AG04449 (cell line): Measurements from ENCODE around the gene SEMA6C.

ENCODE experiments used
- CTCF ChIA-PET: fragments of 350-600 bp; formaldehyde crosslinking; extraction: SDS; loops from one replicate; lab custom pipeline; 2021; ENCODE audit warnings: antibody characterized with exemption; lab: Yijun Ruan, JAX
- POLR2A ChIA-PET: fragments of 400-600, 350-600 bp; formaldehyde crosslinking; extraction: SDS; loops from one replicate; lab custom pipeline; 2020; ENCODE audit warnings: antibody characterized with exemption, inconsistent platforms; lab: Yijun Ruan, JAX
- DNase-seq: peaks from one replicate; pipeline ENCODE4 v3.0.0-alpha.2; 2010; ENCODE audit warnings: low read depth, low spot score
- H3K4me3 ChIP-seq: 2 replicates; pipeline ENCODE4 v1.5.1; 2011; ENCODE audit warnings: low read depth, mild to moderate bottlenecking, control low read depth, low read length
- TF ChIP-seq, protein P1 (sequence below): IDR thresholded peaks from one replicate; pipeline ENCODE4 v1.5.1; 2011; ENCODE audit warnings: mild to moderate bottlenecking, moderate library complexity, low read length, control low read depth, inconsistent platforms; ENCODE audit not compliant: insufficient read depth; ENCODE audit errors: missing control alignments

Gene SEMA6C

DNA sequence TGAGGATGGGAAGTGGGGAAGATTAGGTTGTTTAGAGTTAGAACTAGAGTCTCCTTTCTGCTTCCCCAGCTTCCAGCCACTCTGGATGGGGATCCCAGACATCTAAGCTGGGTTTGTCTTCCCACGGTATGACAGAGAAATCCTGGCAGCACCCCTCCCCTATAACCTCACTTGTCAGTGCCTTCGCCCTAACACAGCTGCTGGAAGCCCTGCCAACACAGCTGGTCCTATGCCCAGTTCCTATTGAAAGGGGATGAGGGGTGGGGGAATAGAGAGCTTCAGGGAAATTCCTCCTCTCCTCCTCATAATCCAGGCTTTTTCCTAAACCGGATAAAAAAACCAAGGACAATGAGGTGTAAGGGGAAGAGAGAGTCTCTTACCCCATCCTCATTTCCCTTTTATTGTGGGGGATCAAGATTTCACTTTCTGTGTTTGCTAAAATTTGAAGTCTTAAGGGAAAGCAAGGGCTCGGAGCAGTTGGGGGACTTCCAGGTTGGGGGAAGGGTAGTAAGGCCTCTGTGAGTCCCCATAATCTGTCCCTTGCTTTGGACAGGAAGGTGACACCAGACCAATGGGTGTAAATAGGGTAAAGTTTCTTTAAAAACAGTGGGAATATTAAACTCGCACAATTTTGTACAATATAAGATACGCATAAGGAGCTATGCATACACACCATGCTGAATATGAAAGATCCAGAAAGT, 28.8 kb upstream of the SEMA6C start:
- DNase-seq = no peak
- H3K4me3 ChIP-seq = no peak overlapping the region
- POLR2A ChIA-PET = interaction anchor here (0.6 to 1.2 kb wide), 2 partner anchors 10 to 76 kb away, joined by 3 read pairs; partner anchors contain the start of gene LYSMD1
- CTCF ChIA-PET = interaction anchor here (0.6 to 5.0 kb wide), 9 partner anchors 9 to 150 kb away, joined by 3 to 30 read pairs (median 6); partner anchors contain the start of genes LYSMD1, SCNM1 and VPS72
- TF ChIP-seq, protein P1, sequence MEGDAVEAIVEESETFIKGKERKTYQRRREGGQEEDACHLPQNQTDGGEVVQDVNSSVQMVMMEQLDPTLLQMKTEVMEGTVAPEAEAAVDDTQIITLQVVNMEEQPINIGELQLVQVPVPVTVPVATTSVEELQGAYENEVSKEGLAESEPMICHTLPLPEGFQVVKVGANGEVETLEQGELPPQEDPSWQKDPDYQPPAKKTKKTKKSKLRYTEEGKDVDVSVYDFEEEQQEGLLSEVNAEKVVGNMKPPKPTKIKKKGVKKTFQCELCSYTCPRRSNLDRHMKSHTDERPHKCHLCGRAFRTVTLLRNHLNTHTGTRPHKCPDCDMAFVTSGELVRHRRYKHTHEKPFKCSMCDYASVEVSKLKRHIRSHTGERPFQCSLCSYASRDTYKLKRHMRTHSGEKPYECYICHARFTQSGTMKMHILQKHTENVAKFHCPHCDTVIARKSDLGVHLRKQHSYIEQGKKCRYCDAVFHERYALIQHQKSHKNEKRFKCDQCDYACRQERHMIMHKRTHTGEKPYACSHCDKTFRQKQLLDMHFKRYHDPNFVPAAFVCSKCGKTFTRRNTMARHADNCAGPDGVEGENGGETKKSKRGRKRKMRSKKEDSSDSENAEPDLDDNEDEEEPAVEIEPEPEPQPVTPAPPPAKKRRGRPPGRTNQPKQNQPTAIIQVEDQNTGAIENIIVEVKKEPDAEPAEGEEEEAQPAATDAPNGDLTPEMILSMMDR = no peak

DNA sequence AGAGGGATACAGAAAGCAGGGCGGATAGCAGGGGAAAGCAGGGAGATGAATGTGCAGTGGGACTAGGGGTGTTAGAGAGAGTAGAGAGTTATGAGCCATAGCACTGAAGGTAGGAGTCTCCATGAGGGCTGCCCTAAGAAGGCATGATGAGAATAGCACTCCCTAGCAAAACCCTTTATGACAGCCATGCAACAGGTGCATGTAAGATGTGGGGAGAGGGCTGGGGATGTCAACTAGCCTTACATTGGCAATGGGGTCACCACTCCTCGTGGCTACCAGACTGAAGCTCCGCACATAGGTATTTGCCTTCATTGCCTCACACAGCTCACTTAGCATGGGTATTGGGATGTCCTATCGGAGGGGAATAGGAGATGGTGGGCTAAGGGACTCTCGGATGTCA, 24.8 kb upstream of the SEMA6C start:
- H3K4me3 ChIP-seq = no peak overlapping the region
- ChIA-PET POLR2A (interaction anchor here (1.6 kb wide), 1 partner anchor 18 kb away, joined by 6 read pairs; the partner anchor contains the start of gene VPS72), CTCF (interaction anchor here (1.4 to 1.6 kb wide), 2 partner anchors 12 to 16 kb away, joined by 5 to 6 read pairs; no protein-coding TSS in a partner anchor)
- TF ChIP-seq, protein P1 = no peak
- DNase-seq = no peak

DNA sequence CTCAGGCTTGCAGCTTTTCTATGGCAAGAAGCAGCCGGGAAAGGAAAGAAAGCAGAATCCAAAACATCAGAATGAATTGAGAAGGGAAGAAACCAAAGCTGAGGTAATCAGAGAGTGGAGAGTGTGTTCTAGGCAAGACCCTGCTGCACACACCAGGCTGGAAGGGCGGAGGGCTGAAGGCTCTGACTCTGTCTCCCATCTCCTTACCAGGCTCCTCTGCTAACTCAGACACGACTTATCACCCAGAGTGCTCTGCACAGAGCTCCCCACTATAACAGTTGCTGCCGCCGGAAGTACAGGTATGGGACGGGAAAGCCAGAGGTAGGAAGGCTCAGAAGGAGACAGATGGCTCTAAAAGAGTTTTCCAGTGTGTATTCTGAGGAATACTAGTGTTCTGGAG, 20.7 kb upstream of the SEMA6C start:
- DNase-seq = no peak
- H3K4me3 ChIP-seq = peak overlapping the region; percentile 99
- ChIA-PET CTCF (interaction anchor here (1.0 to 19.8 kb wide), 5 partner anchors 9 to 143 kb away, joined by 3 to 412 read pairs (median 29); partner anchors contain the start of genes TMOD4 and TNFAIP8L2), POLR2A (no interaction called here)
- TF ChIP-seq, protein P1 = no peak

DNA sequence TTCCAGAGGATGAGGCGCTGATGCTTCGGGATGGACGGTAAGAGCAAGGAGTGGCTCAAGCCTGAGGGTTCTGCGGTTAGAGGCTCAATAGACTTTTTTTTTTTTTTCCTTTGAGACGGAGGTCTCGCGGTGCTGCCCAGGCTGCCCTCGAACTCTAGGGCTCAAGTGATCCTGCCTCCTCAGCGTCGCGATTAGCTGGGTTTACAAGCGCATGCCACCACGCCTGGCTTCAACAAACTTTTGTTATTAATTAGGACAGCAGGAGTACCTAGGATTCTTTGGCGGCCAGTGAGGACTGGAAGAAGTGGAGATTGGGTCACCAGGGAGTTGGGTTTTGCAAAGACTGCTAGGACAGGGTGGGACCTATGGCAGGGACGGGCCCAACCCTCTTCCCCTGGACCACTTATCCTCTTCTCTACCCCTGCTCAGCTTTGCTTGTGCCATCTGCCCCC, 20.1 kb upstream of the SEMA6C start:
- POLR2A ChIA-PET = interaction anchor here (1.2 kb wide), 1 partner anchor 115 kb away, joined by 3 read pairs; no protein-coding TSS in a partner anchor
- H3K4me3 ChIP-seq = peak overlapping the region; percentile 99
- CTCF ChIA-PET = interaction anchor here (0.9 to 19.8 kb wide), 6 partner anchors 10 to 142 kb away, joined by 3 to 412 read pairs (median 16); partner anchors contain the start of genes TMOD4 and TNFAIP8L2
- no peak for DNase-seq
- TF ChIP-seq, protein P1 = no peak

DNA sequence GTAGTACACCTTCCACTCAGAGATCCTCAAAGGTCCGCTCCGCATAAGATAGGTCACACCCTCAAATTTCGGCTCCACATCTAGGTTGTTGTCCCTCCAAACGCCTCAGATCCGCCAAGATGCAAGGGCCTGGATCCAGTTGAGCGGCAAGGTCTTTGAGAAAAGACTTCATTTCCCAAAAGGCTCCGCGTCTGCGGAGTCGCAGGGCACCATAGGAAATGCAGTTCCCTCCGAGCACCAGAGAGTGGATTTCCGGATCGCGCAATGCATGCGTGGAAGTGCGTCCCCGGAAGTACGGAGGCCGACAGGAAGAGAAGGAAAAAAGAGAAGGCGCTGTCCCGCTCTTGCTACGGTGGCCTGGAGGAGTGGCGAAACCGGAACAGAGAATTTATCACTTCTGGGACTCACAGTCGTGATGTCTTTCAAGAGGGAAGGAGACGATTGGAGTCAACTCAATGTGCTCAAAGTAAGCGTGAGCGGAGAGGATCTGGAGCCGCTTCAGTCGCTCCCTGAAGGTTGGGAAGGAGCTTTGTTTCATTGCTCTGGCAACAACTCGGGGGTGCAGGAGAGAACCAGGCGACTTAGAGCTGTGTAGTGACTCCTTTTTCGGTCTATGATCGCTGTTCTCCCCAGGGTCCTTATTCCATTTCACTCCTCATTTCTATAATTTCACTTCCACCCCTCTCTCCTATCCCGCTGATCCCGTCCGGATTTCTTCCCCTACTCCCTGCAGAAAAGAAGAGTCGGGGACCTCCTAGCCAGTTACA, 19.5 kb upstream of the SEMA6C start, which contains the start of the genes LYSMD1 and SCNM1:
TSS of gene LYSMD1 (minus strand) at position 165 of the 767 bp plus-strand sequence. CDS start 644 bp downstream, outside the sequence.
TSS of gene SCNM1 (plus strand) at position 407 of the 767 bp plus-strand sequence. CDS start at position 416, 9 bp downstream.
- ChIA-PET POLR2A (interaction anchor here (0.8 to 1.6 kb wide), 5 partner anchors 10 to 115 kb away, joined by 3 to 8 read pairs (median 3); partner anchors contain the start of genes TMOD4 and VPS72), CTCF (interaction anchor here (0.8 to 19.8 kb wide), 9 partner anchors 10 to 142 kb away, joined by 3 to 412 read pairs (median 4); partner anchors contain the start of genes TMOD4 and TNFAIP8L2)
- DNase-seq = peak; percentile 95
- TF ChIP-seq, protein P1 = no peak
- peak within 1 kb of the TSS; percentile 99 for H3K4me3 ChIP-seq
